Activated T-helper 1 cell treated with anti-CD3 and anti-CD28 coated beads, Interleukin-2, amount 50 U/mL, for 16 hours (primary cell): ENCODE results near the gene CBX4.

Source experiments
- DNase-seq, 2 donors: peaks; one replicate each; pipeline ENCODE4 v3.0.0-alpha.2; 2020; ENCODE audit warnings: low read depth in 1 of 2, low spot score in 1 of 2

The CBX4 gene

GRCh38 chr17:79814127-79814973 is 24.9 kb downstream of the CBX4 start:
- no peak for DNase-seq

- DNase-seq: no peak
These were observed 25.7 kb downstream of the CBX4 start for GRCh38 chr17:79813297-79814126.

- no peak for DNase-seq
These were observed 26.6 kb downstream of the CBX4 start for GRCh38 chr17:79812353-79813258.

- DNase-seq: no peak
These were observed 27.3 kb downstream of the CBX4 start for GRCh38 chr17:79811868-79812352.

- no peak for DNase-seq
These were observed 28.0 kb downstream of the CBX4 start for GRCh38 chr17:79811011-79811867.

- DNase-seq: peak; percentile 36 to 71
These were observed 28.9 kb downstream of the CBX4 start for GRCh38 chr17:79810130-79811010.

- DNase-seq: no peak
These were observed 29.6 kb downstream of the CBX4 start for GRCh38 chr17:79809530-79810129.

GRCh38 chr17:79808763-79809529 is 30.3 kb downstream of the CBX4 start:
- DNase-seq: no peak

GRCh38 chr17:79806863-79807720 is 32.1 kb downstream of the CBX4 start:
- no peak for DNase-seq

- DNase-seq: no peak
These were observed 32.8 kb downstream of the CBX4 start for GRCh38 chr17:79806446-79806760.

GRCh38 chr17:79804856-79805696 is 34.2 kb downstream of the CBX4 start:
- no peak for DNase-seq

GRCh38 chr17:79803997-79804855 is 35.0 kb downstream of the CBX4 start:
- peak in 1 of 2 donors; percentile 52 for DNase-seq

- no peak for DNase-seq
These were observed 35.7 kb downstream of the CBX4 start for GRCh38 chr17:79803421-79803996.

- DNase-seq: no peak
These were observed 36.4 kb downstream of the CBX4 start for GRCh38 chr17:79802736-79803420.
